GM18868 (cell line): ENCODE data around the gene C5orf15.
A peak's percentile ranks its signal among the peaks of the same experiment; 100 is the strongest.
"Not testable (repeated sequence)": the region's sequence is repeated elsewhere in the genome, so short reads cannot be mapped to it uniquely, and the experiment has no call there.

ENCODE experiments used
- ATAC-seq: cut with Tn5 transposase; IDR thresholded peaks from one replicate; pipeline ENCODE4 v1.9.1; 2021; ENCODE audit warnings: mild to moderate bottlenecking, moderate library complexity; ENCODE audit not compliant: unreplicated experiment

The C5orf15 gene

GRCh38 chr5:133963493-133964128 is 4.8 kb downstream of the C5orf15 start:
- ATAC-seq, result no peak

DNA sequence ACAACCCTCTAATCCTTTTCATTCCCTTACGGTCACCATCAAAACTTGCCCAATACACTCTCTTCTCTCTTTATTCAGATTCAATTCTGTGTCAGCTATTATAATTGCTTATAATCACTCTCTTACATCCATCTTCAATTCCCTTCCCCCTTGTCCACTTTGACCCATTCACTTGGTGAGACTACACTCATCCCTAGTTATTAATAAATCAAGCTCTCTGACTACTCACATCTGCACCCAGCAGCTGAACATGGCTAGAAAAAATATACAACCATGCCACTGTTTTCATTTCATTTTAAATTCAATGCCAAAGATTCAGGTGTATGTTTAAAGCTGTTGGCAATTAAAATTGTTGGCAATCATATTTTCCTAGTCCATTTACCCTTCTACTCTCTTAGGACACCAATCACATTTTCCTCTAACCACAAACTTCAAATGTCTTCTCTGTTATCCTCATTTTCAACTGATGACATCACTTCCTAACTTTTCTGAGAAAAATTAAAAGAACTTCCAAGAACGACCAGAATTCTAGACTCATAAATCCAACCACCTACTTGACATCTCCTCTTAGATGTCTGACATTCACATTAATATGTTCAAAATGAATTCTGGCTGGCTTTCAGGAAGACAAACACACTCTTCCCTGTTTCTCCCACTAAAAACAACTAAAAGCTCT is 5.5 kb downstream of the C5orf15 start:
- ATAC-seq, result no peak

GRCh38 chr5:133962131-133962530 is 6.3 kb downstream of the C5orf15 start:
- ATAC-seq, result no peak

DNA sequence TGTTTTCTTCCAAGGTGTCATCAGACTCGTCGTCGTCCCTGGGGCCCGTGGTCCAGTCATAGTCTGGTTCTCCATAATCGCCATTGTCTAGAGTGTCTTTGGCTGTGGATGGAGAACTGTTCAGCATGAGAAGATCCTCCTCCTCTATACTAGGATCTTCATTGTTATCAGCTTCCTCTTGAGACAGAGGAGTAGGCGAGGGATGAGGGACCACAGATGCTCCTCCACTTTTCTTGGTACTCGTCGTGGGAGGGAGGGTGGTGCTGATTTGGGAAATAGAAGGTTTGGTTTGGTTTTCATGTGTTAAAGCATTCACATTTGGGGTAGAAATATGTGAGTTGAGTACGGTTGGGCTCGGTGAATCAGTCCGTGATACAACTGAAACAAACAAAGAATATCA is 8.8 kb downstream of the C5orf15 start:
- ATAC-seq, result no peak

GRCh38 chr5:133957591-133957990 is 10.8 kb downstream of the C5orf15 start:
- ATAC-seq, result peak; percentile 75

DNA sequence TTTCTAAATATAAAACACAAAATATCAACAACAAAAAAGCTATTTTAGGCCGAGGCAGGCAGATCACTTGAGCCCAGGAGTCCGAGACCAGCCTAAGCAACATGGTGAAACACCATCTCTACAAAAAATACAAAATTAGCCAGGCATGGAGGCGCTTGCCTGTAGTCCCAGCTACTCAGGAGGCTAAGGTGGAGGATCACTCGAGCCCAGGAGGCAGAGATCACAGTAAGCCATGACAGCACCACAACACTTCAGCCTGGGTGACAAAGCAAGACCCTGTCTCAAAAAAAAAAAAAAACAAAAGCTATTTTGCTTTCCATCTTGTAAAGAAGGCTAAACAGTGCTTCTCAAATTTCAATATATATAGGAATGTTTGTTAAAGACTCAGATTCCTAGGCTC is 11.3 kb downstream of the C5orf15 start:
- peak; percentile 14 for ATAC-seq

- not testable (repeated sequence) for ATAC-seq
Measured at GRCh38 chr5:133956196-133956595, 12.2 kb downstream of the C5orf15 start.

GRCh38 chr5:133953568-133954145 is 14.8 kb downstream of the C5orf15 start:
- no peak for ATAC-seq

DNA sequence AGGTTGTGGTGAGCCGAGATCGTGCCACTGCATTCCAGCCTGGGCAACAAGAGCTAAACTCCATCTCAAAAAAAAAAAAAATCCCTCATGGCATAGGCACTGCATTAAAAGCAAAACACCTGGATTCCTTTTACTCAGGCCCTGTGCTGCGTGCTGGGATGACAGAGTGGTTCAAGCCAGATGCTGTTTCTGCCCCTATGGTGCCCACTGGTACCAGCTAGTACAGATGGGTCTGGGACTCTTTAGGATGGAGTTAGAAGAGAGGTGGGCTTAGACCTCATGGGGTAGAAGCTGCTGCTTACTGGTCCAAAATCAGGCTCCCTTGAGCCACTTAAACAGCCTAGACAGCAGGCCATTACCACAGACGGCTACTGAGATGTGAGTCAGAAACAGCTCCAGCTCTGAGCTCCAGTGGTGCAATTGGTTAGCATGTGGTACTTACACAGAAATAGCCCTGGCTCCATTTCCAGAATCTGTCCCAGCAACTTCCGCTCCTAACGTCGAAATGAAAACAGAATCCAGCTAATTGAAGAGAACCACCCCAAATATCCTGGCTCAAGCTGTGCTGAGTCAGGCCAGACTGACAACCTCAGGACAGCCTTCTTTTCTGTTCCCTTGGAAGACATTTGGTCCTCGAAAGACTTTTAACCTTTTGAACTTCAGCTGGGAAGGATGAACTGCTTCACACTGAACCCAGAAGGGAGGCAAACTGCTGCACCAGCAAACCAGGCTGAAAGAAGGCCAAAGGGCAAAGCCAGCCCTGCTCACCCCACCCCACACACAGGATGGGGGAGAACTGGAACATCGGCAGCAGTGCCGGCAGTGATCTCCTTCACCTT is 15.5 kb downstream of the C5orf15 start:
- no peak for ATAC-seq

DNA sequence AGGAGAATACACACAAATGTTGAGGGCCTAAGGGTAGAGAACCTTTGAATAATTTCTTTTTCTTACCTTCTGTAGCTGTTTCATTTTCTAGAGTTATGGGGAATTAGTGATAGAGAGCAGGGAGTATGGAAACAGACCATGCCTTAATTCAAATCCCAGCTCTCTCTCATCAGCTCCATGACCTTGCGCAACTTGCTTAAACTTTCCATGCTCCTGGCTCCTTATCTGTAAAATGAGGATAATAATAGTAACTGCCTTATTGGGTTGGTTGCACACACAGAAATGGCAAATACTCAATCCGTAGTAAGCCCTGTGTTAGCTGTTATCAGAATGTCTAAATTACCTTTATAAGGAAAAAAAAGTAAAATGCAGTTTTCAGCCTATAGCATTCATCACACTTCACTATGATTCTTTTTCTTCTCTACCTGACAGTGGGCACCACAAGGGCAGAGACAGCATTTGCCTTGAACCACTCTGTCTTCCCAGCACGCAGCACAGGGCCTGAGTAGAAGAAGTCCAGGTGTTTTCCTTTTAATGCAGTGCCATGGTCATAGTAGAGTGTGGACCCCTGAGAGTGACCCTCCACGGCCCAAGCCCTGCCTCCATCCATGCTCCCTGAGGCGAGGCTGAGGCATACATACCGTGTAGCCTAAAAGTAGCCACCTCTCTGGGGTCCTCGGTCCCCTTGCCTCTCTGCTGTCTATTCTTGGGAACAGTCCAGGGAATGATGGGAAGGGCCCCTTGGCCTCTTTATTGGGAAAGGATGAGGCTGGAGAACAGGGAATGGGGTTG is 17.4 kb downstream of the C5orf15 start:
- ATAC-seq, result no peak

DNA sequence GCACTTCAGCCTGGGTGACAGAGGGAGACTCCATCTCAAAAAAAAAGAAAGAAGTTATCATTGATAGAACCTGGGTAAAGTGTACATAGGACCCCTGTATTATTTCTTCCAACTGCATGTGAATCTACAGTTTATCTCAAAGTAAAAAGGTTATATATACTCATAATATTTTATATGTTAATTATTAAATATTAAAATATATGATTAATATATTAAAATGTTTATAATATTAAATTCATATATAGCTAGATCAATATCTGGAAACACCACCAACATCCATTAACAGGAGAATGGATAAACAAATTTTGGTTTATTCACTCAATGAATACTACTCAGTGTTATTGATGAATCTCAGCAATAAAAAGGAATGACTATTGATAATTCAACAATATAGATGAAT is 19.7 kb downstream of the C5orf15 start:
- no peak for ATAC-seq

- ATAC-seq, result no peak
Measured at GRCh38 chr5:133947431-133947841, 21.0 kb downstream of the C5orf15 start.

GRCh38 chr5:133945568-133945967 is 22.9 kb downstream of the C5orf15 start:
- ATAC-seq, result no peak

DNA sequence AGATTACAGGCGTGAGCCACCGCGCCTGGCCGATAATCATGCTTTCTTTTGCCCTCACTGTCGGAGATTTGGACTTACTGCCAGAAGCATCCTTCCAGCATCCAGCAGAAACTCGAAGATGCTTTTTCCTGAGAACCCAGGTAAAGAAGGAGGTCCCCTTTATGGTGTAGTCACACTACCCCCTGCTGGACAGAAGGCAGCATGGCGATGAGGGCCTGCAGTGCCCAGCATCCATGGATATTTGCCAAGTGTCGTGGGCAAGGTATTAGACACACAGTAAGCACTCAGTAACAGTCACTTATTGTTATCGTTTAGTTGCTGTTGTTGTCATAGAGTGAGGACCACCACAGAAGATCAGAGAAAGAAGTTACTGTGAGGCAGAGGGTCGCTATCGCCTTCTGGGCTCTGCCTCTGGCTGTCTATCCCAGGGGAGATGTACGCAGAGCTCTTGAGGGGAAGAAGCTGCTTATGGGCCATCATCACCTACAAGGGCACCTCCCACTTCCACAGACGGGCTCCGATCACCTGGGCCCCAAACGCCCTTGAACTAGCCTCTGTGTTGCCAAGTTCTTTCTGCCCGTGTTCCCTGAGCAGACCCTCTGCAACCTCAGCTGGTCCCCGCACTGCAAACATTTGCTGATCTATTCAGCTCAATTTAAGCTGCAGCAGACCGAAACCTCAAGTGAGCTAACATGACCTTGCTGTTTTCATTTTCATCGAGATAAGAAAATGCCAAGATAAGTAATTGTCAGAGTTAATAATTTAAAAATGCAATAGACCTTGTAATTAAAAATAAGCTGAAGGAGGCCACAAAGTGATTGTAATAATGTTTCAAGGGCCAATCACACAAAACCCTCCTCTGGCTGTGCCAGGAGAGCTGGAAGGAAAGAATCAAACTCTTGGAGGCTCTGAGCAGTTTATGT is 23.9 kb downstream of the C5orf15 start:
- no peak for ATAC-seq

- no peak for ATAC-seq
Measured at GRCh38 chr5:133943475-133943817, 25.0 kb downstream of the C5orf15 start.

DNA sequence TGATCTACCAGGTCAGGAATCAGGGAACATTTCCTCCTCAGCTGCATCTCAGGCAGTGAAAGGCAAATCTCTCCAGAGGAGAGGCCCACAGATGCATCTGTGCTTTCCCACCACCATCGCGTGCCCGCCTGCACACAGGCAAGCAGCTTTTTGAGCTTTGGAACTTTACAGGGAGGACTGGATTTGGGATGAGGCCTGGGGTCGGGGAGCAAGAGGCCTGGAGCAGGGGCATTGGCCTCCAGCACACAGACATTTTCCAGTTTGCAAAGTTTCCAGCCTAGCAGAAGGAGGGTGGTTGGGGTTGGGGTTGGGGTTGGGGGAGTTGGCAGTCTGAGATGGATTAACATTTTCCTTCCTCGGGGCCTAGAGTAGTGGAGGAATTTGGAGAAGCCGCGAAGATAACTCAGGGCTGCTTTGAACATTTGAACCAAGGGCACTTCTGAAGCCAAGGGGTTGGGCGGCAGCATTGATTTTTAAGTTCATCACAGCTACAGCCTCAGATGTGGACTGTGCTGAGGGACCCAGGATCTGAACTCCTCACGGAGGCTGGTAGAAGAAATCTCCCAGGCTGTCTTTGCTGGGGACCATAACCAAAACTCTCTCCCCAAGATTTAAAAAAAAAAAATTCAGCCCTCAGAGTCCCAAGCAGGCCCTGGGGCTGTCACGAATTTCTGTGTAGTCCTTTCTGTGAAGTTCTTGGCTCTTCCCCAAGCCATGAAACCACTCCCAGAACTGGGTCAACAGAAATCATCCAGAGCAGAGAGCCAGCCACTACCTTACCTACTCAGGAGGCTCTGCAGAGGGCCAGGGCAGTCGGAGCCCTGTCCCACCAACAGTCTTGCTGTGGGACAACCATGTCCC is 25.6 kb downstream of the C5orf15 start:
- ATAC-seq, result no peak

DNA sequence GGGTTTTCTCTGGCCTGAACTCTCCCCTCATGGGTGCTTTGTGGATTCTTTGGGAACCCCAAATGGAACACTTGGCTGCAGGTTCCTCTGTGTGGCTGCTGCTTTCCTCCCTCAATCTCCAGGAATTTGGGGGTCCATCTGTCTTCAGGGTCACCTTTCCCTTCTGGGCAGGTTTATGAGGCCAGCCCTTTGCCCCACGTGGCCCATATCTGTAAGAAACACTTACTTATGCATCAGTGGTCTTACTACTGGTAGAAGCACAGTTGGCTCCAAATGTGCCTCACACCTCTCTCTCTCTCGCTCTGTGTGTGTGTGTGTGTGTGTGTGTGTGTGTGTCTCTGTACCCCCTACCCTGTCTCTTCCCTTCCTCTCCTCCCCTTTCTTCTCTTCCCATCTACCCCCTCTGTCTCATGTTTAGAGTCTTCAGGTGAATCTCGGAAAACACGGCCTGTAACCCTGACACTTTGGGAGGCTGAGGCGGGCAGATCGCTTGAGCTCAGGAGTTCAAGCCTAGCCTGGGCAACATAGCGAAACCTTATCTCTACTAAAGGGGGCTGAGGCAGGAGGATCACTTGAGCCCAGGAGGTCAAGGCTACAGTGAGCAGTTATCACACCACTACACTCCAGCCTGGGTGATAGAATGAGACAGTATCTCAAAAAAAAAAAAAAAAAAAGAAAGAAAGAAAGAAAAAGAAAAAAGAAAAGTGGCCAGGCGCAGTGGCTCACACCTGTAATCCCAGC is 26.8 kb downstream of the C5orf15 start:
- no peak for ATAC-seq

DNA sequence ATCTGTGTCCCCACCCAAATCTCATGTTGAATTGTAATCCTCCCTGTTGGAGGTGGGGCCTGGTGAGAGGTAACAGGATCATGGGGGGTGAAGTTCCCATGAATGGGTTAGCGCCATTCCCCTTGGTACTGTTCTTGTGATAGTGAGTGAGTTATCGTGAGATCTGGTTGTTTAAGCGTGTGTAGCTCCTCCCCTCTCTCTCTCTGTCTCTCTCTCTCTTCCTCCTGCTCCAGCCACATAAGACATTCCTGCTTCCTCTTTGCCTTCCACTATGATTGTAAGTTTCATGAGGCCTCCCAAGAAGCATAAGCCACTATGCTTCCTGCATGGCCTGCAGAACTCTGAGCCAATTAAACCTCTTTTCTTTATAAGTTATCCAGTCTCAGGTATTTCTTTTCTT is 28.8 kb downstream of the C5orf15 start:
- no peak for ATAC-seq
